ENCODE data around the gene DFFB. TPM values are rescaled to one million over a fixed set of nuclear protein-coding genes. Genes with fewer than 3 reads are reported as not detected.
A peak's percentile ranks its signal among the peaks of the same experiment; 100 is the strongest.

DFFB gene
- total and polyA plus RNA-seq, 5 donors from 2014 or later = 11.2 to 15.4 (median 13.2) TPM

DNA sequence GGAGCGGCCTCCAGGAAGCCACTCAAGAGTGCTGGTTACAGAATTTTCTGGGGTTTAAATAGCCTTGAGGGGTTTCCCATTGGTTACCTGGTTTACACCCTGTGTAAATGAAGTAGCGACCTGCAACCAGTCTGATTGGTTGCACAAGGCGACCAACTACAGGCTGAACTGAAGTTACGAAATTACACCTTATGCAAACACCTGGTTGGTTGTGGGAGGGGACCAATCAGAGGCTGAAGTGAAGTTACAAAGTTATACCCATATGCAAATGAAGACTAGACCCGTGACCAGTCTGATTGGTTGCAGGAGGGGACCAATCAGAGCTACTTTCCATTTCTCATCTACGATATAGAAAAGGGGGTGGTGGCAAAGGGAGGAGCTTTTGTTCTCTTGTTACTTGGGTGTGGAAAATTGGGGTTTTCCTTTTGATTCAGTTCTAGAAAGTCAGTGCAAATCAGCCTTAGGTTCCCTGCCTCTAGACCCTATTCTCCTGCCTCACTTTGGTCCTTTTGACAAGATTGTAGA, 65.0 kb downstream of the DFFB start:
- Histone ChIP-seq H3K4me1 (ENCODE audit: control insufficient read depth, insufficient read depth, low read length, poor library complexity, severe bottlenecking) (no peaks in the 10 kb centered on the region), H3K27ac (ENCODE audit: insufficient read depth, low read length, poor library complexity, severe bottlenecking) (peak overlapping the region; percentile 68), H3K27me3 (ENCODE audit: control insufficient read depth, insufficient read depth, low read length) (no peaks in the 10 kb centered on the region), H3K9me3 (ENCODE audit: control insufficient read depth in 2 of 2, low read length in 2 of 2) (no peaks in the 10 kb centered on the region), H3K36me3 (ENCODE audit: control insufficient read depth, insufficient read depth, low read length) (no peaks in the 10 kb centered on the region), H3K4me3 (ENCODE audit: low read depth, low read length) (peak overlapping the region; percentile 69)
- peak; percentile 84 to 89 for ATAC-seq (ENCODE audit: low read depth in 2 of 2)
- H3K9me3 Mint-ChIP-seq = no peaks in the 10 kb centered on the region
- DNase-seq = peak; percentile 63 to 76 (median 73)
- H3K27ac Mint-ChIP-seq = peak overlapping the region; percentile 35 to 74 (median 37)
- peaks cover 5 to 11% (median 7%) of the 10 kb centered on the region in 4 donors for H3K4me1 Mint-ChIP-seq
- H3K27me3 Mint-ChIP-seq = peaks cover 5% of the 10 kb centered on the region
- peak overlapping the region; percentile 35 to 79 (median 70) for H3K4me3 Mint-ChIP-seq
- H3K36me3 Mint-ChIP-seq = no peaks in the 10 kb centered on the region

DNA sequence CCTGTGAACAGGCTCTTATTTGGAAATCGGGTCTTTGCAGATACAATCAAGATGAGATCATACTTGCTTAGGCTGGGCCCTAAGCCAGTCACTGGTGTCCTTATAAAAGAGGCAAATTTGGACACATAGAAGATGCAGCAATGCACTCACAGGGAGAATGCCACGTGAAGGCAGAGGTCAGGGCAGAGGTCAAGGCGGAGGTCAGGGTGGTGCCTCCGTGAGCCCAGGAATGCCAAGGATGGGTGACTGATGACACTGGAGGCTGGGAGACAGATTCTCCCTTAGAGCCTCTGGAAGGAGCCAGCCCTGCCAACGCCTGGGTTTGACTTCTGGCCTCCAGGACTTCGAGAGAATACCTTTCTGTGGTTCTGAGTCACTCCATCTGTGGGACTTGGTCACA, 65.6 kb downstream of the DFFB start:
- Mint-ChIP-seq H3K4me1 (peaks cover 5 to 11% (median 7%) of the 10 kb centered on the region in 4 donors), H3K27ac (peak overlapping the region; percentile 35 to 74 (median 37)), H3K4me3 (peak overlapping the region in 1 of 4 donors; percentile 79), H3K9me3 (no peaks in the 10 kb centered on the region), H3K27me3 (peaks cover 5% of the 10 kb centered on the region), H3K36me3 (no peaks in the 10 kb centered on the region)
- DNase-seq = no peak
- no peaks in the 10 kb centered on the region for H3K27me3 ChIP-seq (ENCODE audit: control insufficient read depth, insufficient read depth, low read length)
- H3K9me3 ChIP-seq (ENCODE audit: control insufficient read depth in 2 of 2, low read length in 2 of 2) = no peaks in the 10 kb centered on the region
- no peaks in the 10 kb centered on the region for H3K36me3 ChIP-seq (ENCODE audit: control insufficient read depth, insufficient read depth, low read length)
- peak overlapping the region; percentile 68 for H3K27ac ChIP-seq (ENCODE audit: insufficient read depth, low read length, poor library complexity, severe bottlenecking)
- no peak for ATAC-seq (ENCODE audit: low read depth in 2 of 2)
- peak overlapping the region; percentile 23 for H3K4me3 ChIP-seq (ENCODE audit: low read depth, low read length)
- H3K4me1 ChIP-seq (ENCODE audit: control insufficient read depth, insufficient read depth, low read length, poor library complexity, severe bottlenecking) = no peaks in the 10 kb centered on the region

DNA sequence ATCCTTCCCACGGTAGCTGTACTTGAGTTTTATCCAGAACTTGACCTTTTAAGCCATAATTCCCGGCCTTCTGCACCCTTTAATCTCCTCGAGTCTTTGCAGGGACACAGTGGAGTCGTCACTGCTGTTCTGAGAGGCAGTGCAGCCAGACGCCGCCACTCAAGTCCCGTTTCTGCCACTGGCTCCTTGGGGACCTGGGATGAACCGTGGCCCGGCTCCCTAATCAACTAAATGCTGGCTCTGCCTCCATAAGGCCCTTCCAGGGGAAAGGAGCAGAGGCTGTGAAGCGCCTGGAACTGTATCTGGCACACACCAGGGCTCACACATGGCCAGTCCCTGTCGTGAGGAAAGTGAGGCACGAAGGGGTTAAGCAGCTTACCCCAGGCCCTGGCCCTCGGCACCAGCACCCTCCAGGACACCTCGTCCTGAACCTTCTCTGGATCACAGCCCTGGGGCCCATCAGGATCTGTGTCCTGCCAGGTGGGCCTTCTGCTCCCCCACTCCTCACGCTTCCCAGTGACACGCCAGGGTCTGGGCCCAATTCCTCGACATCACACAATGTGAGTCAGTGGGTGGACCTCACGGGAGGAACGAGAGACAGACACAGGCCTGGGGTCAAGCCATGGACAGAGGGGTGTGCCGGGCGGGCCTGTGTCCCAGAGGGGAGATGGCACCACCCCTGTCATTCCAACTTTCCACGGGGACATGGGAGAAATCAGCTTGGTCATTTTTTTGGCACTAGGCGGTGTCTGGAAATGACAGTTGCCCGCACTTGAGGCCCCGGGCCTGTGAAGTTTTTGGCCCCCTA, 66.3 kb downstream of the DFFB start:
- Histone ChIP-seq H3K27me3 (ENCODE audit: control insufficient read depth, insufficient read depth, low read length) (no peaks in the 10 kb centered on the region), H3K4me1 (ENCODE audit: control insufficient read depth, insufficient read depth, low read length, poor library complexity, severe bottlenecking) (no peaks in the 10 kb centered on the region), H3K9me3 (ENCODE audit: control insufficient read depth in 2 of 2, low read length in 2 of 2) (no peaks in the 10 kb centered on the region), H3K4me3 (ENCODE audit: low read depth, low read length) (no peak overlapping the region), H3K27ac (ENCODE audit: insufficient read depth, low read length, poor library complexity, severe bottlenecking) (no peak overlapping the region), H3K36me3 (ENCODE audit: control insufficient read depth, insufficient read depth, low read length) (no peaks in the 10 kb centered on the region)
- Mint-ChIP-seq H3K9me3 (no peaks in the 10 kb centered on the region), H3K36me3 (no peaks in the 10 kb centered on the region), H3K4me3 (no peak overlapping the region), H3K4me1 (peaks cover 5 to 11% (median 7%) of the 10 kb centered on the region in 4 donors), H3K27ac (no peak overlapping the region), H3K27me3 (peaks cover 5% of the 10 kb centered on the region)
- DNase-seq (no peak), ATAC-seq (ENCODE audit: low read depth in 2 of 2) (no peak)

DNA sequence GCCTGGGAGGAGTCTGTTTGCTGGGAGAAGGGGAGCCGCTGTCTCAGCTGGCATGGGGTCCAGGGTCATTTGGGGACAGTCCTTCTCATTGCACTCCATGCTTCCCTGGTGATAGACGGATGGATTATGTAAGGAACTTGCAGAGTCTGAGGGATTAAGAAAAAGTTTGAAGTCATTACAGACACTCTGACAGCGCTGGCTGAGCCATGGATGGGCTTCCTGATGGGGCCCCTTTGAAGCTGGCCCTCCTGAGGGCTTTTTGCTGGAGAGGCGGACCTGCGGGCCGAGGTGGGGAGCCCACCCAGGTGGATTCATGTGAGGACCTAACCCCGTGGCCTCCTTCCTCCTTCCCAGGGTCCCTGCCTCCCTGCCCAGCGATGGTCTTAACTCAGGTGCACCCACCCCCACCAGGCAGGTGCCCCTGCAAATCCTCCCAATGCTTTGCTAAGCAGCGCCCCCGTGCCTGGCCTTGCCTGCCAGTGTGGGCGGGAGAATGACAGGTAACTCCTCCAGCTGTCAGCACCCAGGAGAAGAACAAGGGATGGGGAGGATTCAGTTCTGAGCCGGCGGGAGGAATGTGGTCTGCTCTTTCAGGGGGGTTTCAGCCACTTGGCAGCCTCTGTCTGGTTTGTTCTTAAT, 67.0 kb downstream of the DFFB start:
- ATAC-seq (ENCODE audit: low read depth in 2 of 2) (no peak), DNase-seq (no peak)
- Mint-ChIP-seq H3K27ac (no peak overlapping the region), H3K4me1 (peaks cover 5 to 11% (median 8%) of the 10 kb centered on the region in 4 donors), H3K27me3 (peaks cover 5% of the 10 kb centered on the region), H3K4me3 (no peak overlapping the region), H3K9me3 (no peaks in the 10 kb centered on the region), H3K36me3 (no peaks in the 10 kb centered on the region)
- Histone ChIP-seq H3K9me3 (ENCODE audit: control insufficient read depth in 2 of 2, low read length in 2 of 2) (no peaks in the 10 kb centered on the region), H3K4me3 (ENCODE audit: low read depth, low read length) (no peak overlapping the region), H3K27me3 (ENCODE audit: control insufficient read depth, insufficient read depth, low read length) (no peaks in the 10 kb centered on the region), H3K27ac (ENCODE audit: insufficient read depth, low read length, poor library complexity, severe bottlenecking) (no peak overlapping the region), H3K4me1 (ENCODE audit: control insufficient read depth, insufficient read depth, low read length, poor library complexity, severe bottlenecking) (no peaks in the 10 kb centered on the region), H3K36me3 (ENCODE audit: control insufficient read depth, insufficient read depth, low read length) (no peaks in the 10 kb centered on the region)

DNA sequence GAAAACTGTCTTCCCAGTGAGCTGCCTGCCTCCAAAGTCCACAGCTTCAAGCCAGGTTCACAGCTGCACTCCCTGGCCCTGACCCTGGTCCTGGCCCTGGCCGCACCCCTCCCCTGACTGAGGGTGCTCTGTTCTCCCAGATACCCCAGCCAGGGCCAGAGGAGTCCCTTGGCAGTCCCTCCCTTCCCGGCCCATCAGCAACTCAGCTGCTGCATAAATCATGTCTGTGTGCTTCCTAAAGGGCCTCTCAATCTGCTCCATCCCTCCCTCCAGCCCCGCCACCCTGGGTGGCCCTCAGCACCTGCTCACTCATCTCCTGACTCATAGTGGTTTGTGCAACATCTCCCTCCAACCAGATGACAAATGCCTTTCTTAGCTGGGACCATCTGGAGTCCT, 67.5 kb downstream of the DFFB start:
- ATAC-seq (ENCODE audit: low read depth in 2 of 2) (no peak), DNase-seq (no peak)
- Mint-ChIP-seq H3K4me1 (peaks cover 5 to 11% (median 8%) of the 10 kb centered on the region in 4 donors), H3K27ac (no peak overlapping the region), H3K4me3 (no peak overlapping the region), H3K27me3 (peaks cover 5% of the 10 kb centered on the region), H3K9me3 (no peaks in the 10 kb centered on the region), H3K36me3 (no peaks in the 10 kb centered on the region)
- no peaks in the 10 kb centered on the region for H3K36me3 ChIP-seq (ENCODE audit: control insufficient read depth, insufficient read depth, low read length)
- H3K9me3 ChIP-seq (ENCODE audit: control insufficient read depth in 2 of 2, low read length in 2 of 2) = no peaks in the 10 kb centered on the region
- H3K4me1 ChIP-seq (ENCODE audit: control insufficient read depth, insufficient read depth, low read length, poor library complexity, severe bottlenecking) = no peaks in the 10 kb centered on the region
- H3K27ac ChIP-seq (ENCODE audit: insufficient read depth, low read length, poor library complexity, severe bottlenecking) = no peak overlapping the region
- no peak overlapping the region for H3K4me3 ChIP-seq (ENCODE audit: low read depth, low read length)
- no peaks in the 10 kb centered on the region for H3K27me3 ChIP-seq (ENCODE audit: control insufficient read depth, insufficient read depth, low read length)

DNA sequence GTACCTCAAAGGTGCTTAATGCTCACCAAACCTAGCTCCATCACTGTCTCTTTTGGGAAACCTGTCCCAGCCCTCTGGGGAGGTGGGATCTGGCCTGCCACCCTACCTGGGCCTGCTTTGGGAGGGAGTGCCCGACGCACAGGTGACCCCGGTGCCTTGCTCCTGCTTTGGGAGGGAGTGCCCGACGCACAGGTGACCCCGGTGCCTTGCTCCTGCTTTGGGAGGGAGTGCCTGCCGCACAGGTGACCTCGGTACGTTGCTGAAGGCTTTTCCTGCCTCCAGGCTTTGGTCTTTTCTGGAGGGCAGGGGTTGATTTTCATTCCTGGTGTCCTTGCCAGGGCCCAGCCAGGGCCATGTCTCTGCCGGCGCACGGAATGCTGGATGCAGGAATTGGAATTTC, 68.0 kb downstream of the DFFB start:
- peaks cover 5 to 14% (median 9%) of the 10 kb centered on the region in 4 donors for H3K4me1 Mint-ChIP-seq
- no peaks in the 10 kb centered on the region for H3K36me3 ChIP-seq (ENCODE audit: control insufficient read depth, insufficient read depth, low read length)
- no peak overlapping the region for H3K4me3 Mint-ChIP-seq

DNA sequence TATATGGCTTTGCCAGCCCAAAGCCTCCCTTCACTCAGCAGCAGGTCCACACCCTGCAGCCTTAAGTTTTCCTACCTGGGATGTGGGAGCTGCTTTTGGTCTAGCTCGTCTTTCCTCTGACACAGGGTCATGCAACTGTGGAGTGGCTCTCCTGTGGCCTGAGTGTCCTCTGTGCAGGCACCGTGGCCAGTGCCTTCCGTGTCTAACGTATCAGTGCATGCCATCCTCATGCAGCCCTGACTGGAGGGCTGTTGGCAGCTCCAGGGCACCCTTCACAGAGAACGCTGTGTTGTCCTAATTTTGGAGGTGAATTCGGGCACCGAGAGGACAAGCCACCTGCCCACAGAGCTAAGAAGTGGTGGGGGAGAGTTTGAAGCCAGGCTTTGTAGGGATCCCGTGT, 68.5 kb downstream of the DFFB start:
- Mint-ChIP-seq H3K4me3 (no peak overlapping the region), H3K36me3 (no peaks in the 10 kb centered on the region), H3K27me3 (peaks cover 5% of the 10 kb centered on the region), H3K27ac (no peak overlapping the region), H3K4me1 (peaks cover 5 to 16% (median 10%) of the 10 kb centered on the region in 4 donors), H3K9me3 (peaks cover 0 to 3% (median 0%) of the 10 kb centered on the region in 7 donors)
- H3K36me3 ChIP-seq (ENCODE audit: control insufficient read depth, insufficient read depth, low read length) = no peaks in the 10 kb centered on the region
- no peak overlapping the region for H3K4me3 ChIP-seq (ENCODE audit: low read depth, low read length)
- no peak for ATAC-seq (ENCODE audit: low read depth in 2 of 2)
- no peaks in the 10 kb centered on the region for H3K27me3 ChIP-seq (ENCODE audit: control insufficient read depth, insufficient read depth, low read length)
- no peak for DNase-seq
- H3K27ac ChIP-seq (ENCODE audit: insufficient read depth, low read length, poor library complexity, severe bottlenecking) = no peak overlapping the region
- no peaks in the 10 kb centered on the region for H3K9me3 ChIP-seq (ENCODE audit: control insufficient read depth in 2 of 2, low read length in 2 of 2)
- no peaks in the 10 kb centered on the region for H3K4me1 ChIP-seq (ENCODE audit: control insufficient read depth, insufficient read depth, low read length, poor library complexity, severe bottlenecking)

More for the DNA sequence above, 68.0 kb downstream of the DFFB start:
- Mint-ChIP-seq H3K27ac (no peak overlapping the region), H3K36me3 (no peaks in the 10 kb centered on the region), H3K9me3 (peaks cover 0 to 2% (median 0%) of the 10 kb centered on the region in 7 donors), H3K27me3 (peaks cover 5% of the 10 kb centered on the region)
- Histone ChIP-seq H3K27ac (ENCODE audit: insufficient read depth, low read length, poor library complexity, severe bottlenecking) (no peak overlapping the region), H3K4me1 (ENCODE audit: control insufficient read depth, insufficient read depth, low read length, poor library complexity, severe bottlenecking) (no peaks in the 10 kb centered on the region), H3K27me3 (ENCODE audit: control insufficient read depth, insufficient read depth, low read length) (no peaks in the 10 kb centered on the region), H3K9me3 (ENCODE audit: control insufficient read depth in 2 of 2, low read length in 2 of 2) (no peaks in the 10 kb centered on the region), H3K4me3 (ENCODE audit: low read depth, low read length) (no peak overlapping the region)
- DNase-seq = no peak
- ATAC-seq (ENCODE audit: low read depth in 2 of 2) = no peak
